T47D (cell line): ENCODE measurements around the gene UNC13D.

ENCODE experiments used
- DNase-seq, 2 experiments: peaks; one replicate each; pipeline versions ENCODE4 v3.0.0 to v3.0.0-alpha.2; 2011 to 2012; ENCODE audit warnings: low read depth in 1 of 2, low spot score in 1 of 2
- JUND ChIP-seq: IDR thresholded peaks from 2 replicates; pipeline ENCODE4 v1.6.1; 2012; ENCODE audit warnings: low read depth
- in situ Hi-C: cut with HindIII; loops from 2 replicates; pipeline ENCODE4 v1.10.0; 2016; ENCODE audit warnings: low sequenced_read_pairs, low pct_unique_long_range_greater_than_20kb

Gene UNC13D

DNA sequence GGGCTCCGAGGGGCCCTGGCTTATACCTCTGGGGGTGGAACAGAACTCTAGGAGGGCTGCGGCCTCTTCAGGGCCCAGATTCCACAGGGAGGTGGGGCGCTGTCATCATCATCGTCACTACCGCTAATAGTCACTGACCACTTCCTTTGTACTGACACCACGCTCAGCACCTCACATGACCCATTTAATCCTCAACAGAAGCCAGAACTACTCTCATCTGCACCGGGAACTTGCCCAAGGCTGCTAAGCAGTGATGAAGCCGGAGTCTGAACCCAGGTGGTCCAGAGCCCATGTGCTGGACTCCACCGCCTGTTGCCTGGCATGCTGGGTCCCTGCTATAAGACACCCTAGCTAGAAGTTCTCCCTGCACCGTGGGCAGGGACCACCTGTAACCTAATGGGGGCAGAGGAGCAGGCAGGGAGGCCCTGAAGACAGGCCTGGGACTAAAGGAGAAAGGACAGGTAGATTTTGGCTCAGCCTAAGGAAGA lies 12.0 kb downstream of the UNC13D start:
- DNase-seq, result no peak
- TF ChIP-seq JUND, result no peak
- in situ Hi-C loops, result no loop called here

DNA sequence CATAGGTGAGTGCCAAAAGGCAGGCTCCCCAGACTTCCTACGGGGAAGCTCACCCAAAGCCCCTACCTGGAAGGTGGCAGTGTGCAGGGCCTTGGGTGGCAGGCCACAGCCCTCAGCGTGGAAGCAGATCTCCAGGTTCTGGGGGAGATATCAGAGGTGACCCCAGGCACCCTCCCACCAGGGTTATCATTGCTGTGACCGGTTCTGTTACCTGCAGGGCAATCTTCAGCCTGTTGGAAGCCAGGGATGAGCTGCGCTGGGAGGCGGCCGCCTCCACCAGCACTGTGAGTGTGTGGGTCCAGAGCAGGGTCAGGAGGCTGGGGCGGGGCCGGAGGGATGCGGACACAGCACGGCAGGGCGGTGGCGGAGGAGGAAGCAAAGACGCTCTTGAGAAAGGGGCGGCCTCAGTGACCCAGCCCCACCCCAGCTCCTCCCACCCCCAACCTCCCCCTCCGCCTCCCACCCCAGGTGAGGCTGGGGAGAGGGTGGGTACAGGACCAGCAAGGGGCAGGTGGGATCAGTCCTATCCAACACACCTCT lies 13.1 kb downstream of the UNC13D start:
- TF ChIP-seq JUND, result no peak
- DNase-seq, result no peak
- in situ Hi-C loops, result no loop called here

DNA sequence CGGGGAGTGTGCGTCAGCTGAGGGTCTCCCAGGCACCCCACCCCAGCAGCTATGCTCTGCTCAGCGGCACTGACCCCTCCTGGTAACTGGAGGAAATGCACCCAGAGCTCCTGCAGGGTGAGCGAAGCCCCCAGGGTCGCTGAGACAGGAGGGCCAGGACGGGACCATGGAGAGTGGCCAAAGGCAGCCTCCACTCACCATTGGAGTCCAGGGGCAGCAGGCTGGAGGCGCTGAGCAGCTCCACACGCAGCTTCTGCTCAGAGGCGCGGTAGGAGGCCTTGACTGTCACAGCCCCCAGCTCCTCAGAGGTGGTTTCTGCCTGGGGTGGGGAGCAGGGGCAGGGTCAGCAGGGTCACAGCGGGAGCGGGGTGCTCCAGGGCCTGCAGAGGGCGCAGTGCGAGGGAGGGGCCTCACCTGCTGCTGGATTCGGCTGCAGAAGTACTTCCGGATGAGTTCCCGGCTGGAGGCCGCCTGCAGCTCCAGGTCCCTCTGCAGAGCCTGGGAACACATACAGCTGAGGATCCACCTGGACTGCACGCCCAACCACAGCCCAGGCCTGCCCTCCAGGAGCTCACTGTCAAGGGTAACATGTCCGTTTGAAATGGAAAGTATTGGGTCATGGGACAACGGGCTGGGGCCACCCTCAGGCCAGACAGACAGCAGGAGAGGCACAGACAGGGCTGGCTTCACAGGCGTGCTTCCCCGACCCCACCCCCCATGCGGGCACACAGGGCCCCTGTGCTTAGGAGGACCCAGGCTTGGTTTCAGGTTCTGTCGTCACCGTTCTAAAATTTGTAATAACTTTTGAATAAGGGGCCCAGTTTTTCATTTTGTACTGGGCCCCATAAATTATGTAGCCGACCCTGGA lies 13.8 kb downstream of the UNC13D start:
- in situ Hi-C loops, result no loop called here
- no peak for DNase-seq
- TF ChIP-seq JUND, result no peak

DNA sequence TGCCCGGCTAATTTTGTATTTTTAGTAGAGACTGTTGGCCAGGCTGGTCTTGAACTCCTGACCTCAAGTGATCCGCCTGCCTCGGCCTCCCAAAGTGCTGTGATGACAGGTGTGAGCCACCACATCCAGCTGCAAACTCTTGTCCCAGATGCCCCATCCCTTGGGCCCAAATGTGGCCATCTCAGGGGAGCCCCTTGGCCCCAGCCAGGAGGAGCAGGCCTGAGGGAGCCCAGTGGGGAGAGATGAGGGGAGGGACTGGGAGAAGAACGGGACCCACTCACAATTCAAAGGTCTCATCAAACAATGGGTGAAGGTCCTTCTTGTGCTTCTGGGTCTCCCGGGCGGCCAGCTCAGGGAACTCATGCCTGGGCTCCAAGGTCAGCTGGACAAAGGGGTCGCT lies 14.5 kb downstream of the UNC13D start:
- TF ChIP-seq JUND, result no peak
- no peak for DNase-seq
- in situ Hi-C loops, result no loop called here

DNA sequence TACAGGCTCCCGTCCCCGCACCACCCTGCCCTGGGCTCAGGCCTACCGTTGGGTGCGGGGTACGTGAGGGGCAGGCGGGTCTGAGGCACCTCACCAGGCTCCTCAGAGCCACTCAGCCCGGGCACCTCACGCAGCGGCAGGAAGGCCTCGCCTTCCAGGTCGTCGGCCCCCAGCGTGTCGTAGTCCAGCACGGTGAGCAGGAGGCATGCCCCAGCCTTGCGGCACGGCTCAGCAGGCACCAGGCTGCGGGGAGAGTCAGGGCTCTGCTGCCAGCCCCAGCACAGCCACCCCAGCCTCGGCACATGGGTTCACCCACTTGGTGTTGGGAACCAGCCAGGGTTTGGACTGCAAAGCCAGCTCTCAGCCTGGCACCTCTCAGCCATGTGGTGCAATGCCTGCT lies 15.5 kb downstream of the UNC13D start:
- DNase-seq, result no peak
- no peak for TF ChIP-seq JUND
- in situ Hi-C loops, result no loop called here

DNA sequence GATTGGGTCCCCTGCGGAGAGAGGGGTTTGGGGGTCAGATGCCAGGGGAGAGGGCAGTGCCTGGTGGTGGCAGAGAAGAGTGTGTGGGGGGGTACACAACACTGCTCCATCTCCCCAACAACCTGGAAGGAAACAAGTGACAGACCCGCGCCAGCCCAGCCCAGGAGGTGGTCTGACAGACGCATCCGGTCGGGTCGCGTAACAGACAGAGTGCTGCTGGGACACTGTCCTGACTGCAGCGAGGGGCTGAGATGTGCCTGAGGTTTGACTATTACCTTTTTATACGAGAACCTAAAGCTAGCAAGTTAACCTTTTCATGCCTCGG lies 16.2 kb downstream of the UNC13D start:
- in situ Hi-C loops, result no loop called here
- TF ChIP-seq JUND, result no peak
- no peak for DNase-seq

DNA sequence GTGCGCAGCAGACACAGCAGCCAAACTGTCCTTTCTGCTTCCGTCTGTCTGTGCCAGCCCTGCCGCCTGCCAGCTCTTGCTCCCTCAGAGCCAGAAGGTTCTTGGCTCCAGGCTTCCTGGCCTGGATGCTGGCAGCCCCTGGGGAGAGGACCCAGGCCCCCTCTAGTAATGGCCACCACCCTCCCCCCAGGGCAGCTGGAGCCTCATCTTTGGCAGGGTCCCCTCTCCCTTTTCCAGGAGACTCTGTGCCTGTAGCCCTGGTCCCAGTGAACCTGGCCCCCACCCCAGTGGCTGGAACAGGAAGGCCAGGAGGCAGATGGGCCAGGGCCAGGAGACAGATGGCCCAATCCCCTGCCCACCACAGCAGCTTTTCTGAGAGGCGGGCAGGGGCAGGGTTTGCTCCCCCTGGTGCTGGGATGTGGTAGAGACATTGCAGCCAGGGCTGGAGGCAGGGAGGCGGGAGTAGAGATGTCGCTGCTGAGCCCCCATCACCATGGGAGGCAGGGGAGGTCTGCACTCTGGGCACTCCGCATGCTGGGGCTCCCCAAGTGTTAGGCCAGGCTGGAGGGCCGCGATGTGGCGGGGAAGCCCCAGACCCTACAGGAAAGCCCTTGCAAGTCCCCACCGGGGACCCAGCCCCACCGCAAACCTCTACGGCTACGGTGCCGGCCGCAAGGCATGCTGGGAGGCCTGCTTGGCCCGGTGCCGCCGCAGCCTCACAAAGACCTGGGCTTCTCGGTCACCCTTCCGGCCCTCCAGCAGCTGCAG lies 16.7 kb downstream of the UNC13D start:
- no peak for TF ChIP-seq JUND
- peak; percentile 46 to 74 for DNase-seq
- in situ Hi-C loops, result no loop called here

DNA sequence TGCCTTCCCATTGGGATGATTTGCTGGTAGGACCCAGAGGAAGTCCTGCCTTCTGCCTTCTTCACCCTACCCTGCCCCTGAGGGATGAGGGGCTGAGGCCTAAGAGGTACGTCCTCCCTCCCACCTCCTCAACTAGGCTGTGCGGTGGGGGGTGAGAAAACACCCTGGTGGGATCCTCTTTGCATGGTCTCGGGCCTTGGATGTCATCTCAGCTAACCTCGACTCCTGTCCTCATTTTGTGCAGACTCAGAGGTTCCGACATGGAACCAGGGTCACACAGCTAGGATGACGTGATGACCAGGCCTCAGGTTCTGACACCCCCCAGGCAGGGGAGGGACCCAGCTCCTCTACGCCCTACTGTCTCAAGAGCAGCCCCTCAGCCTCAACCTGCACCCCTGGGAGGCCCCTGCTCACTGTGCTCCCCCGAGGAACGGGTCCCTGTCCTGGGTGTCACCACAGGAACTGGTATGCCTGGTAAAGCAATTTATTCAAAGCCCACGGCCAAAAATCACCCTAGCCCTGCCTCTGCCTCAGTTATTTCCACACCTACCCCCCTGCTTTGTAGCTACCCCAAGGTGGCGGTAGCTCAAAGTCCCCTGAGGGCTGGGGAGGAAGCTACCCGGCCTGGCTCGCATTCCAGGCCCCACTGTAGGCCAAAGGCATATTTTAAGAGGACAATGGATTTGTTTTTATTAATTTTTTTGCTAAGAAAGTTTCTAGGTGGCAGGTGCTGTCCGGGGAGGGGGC lies 17.5 kb downstream of the UNC13D start:
- no peak for TF ChIP-seq JUND
- in situ Hi-C loops, result no loop called here
- DNase-seq, result no peak

DNA sequence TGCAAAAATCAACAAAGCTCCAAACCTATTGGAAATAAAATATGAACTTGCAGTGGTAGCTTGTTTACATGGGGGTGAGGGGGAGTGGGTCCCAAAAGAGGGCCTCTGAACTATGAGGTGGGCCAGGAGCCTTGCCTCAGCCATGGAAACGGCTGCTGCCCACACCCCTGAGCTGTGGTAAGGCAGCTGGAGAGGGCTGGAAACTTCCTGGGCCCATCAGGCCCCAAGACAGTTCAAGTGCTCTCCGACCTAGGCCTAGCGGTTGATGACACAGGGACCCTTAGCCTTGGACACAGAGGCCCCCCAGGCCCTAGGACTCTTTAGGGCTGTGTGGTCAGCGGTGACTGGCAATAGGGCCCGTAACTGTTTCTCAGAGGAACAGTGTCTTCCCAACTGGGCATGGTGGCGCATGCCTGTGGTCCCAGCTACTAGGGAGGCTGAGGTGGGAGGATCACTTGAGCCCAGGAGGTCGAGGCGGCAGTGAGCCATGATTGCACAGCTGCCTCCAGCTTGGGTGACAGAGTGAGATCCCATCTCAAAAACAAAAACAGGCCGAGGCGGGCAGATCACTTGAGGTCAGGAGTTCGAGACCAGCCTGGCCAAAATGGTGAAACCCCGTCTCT lies 18.3 kb downstream of the UNC13D start:
- no peak for DNase-seq
- TF ChIP-seq JUND, result no peak
- in situ Hi-C loops, result no loop called here

DNA sequence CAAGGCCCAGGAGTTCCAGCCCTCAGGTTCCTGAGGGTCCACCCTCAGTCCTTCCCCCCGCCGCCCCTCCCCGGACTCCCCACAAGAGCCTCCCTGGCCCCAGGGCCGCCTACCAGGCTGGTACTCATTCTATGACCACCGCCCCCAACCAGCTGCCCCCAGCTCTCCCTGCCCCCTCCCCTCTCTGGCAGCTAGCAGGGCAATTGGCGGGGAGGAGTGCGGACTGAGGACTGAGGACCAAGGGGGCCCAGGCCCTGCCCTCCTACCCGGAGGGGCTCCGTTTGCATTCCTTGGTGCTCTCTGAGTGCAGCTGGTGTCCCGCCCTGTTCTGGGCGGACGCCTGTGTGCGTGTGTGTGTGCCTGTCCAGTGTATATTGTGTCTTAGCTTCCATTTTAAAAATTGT lies 19.1 kb downstream of the UNC13D start:
- TF ChIP-seq JUND, result no peak
- DNase-seq, result no peak
- in situ Hi-C loops, result no loop called here

DNA sequence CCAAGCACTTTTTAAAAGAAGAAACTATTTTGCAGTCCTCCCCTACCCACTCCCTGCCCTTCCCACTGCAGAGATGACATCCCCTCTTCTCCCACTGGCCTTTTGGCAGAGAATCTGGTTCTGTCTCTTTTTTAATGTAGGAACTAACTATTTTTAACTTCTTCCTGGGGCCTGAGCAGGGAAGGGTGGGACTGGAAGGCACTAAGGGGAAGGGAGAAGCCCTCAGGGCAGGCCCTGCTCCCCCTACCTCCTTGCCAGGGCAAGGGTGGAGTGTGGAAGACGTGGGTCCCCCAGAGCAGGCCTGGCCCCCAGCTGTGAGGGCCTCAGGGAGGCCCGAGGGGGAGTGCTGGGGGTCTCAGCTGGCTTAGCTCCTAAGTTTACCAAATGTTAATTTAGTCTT lies 19.5 kb downstream of the UNC13D start:
- no peak for TF ChIP-seq JUND

DNA sequence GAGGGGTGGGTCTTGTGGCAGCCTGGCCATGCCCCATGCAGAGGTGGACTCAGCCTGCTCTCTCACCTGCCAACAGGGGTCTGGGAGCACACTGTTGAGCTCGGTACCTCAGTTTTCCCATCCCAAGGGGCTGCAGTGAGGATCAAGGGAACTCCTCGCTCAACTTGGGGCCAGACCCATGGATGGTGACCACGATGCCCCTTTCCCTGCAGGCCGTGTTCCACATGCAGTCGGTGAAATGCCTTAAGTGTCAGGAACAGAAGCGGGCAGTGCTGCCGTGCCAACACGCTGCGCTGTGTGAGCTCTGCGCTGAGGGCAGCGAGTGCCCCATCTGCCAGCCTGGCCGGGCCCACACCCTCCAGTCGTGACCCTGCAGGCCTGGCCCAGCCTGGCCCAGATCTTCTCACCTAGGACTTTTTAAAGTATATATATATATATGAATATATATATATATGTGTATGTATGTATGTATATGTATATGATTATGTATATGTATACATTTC lies 20.1 kb downstream of the UNC13D start:
- DNase-seq, result no peak
- in situ Hi-C loops, result no loop called here
- no peak for TF ChIP-seq JUND

More for the DNA sequence above, 19.5 kb downstream of the UNC13D start:
- in situ Hi-C loops, result no loop called here
- no peak for DNase-seq
